ENCODE measurements around the gene AFAP1. TPM values are rescaled to one million over a fixed set of nuclear protein-coding genes. Genes with fewer than 3 reads are reported as not detected.

Gene AFAP1
- total and polyA plus RNA-seq, 2 donors (not counting 3 experiments of a cell fraction or from before 2014, with no cell fraction given) = 32.3 to 103 TPM

DNA sequence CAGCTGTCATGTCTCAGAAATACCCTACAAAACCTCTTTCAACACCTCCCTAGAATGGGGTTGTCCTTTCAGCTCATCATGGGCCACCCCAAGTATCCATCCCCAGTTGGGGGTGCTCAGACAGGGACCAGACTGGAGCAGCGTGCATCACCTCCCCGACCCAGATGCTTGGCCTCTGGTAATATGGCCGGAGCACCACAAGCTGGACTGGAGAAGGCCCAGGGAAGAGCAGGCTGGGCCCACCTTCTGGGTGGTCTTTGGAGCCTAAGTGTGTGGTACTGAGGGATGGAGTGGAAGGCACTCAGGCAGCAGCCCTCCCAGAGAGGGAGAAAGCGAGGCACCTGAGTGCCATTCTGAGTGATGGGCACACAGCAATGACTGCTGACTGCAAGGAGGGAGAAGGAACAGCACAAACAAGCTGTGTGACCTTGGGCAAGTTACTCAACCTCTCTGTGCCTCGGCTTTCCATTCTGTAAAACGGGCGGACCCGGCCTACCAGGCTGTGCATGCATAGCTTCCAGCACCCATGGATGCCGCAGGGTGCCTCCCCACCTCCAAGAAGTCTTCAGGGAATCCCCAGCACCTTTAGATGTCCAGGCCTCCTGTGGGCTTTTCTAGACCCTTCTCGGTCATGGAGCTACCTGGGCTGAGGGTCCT, 228.2 kb downstream of the AFAP1 start:
- no peak overlapping the region for H3K27ac ChIP-seq (ENCODE audit: insufficient read depth, low read depth, low read length)
- H2AFZ ChIP-seq (ENCODE audit: low read depth, low read length) = no peak overlapping the region
- BruUV-seq (replicated peaks) = no TSS peak
- ChIA-PET POLR2A (no interaction called here), CTCF (interaction anchor here (1.0 kb wide), 1 partner anchor 9 kb away, joined by 3 read pairs; no protein-coding TSS in a partner anchor)
- TF ChIP-seq POLR2AphosphoS5 (IDR thresholded peaks at IDR 0.05; ENCODE audit: insufficient read depth, low read depth, low read length) = no peak
- TF ChIP-seq JUN (IDR thresholded peaks at IDR 0.05; ENCODE audit: borderline replicate concordance, insufficient read depth, insufficient read length, low read depth) = no peak
- no peak for TF ChIP-seq FOS (IDR thresholded peaks at IDR 0.05; ENCODE audit: borderline replicate concordance, insufficient read depth, low read length)
- TF ChIP-seq, protein P1, sequence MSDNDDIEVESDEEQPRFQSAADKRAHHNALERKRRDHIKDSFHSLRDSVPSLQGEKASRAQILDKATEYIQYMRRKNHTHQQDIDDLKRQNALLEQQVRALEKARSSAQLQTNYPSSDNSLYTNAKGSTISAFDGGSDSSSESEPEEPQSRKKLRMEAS (IDR thresholded peaks at IDR 0.05; ENCODE audit: insufficient read depth, insufficient read length) = no peak
- no peak for TF ChIP-seq MYC (IDR thresholded peaks at IDR 0.05; ENCODE audit: low read depth, low read length)
- TF ChIP-seq POLR2A (IDR thresholded peaks at IDR 0.05; ENCODE audit: low read depth, low read length) = no peak
- no peak for TF ChIP-seq GATA2 (IDR thresholded peaks at IDR 0.05; ENCODE audit: insufficient read depth, insufficient read length, low read depth, low read length)
- no peak for TF ChIP-seq EZH2 (IDR thresholded peaks at IDR 0.05; ENCODE audit: borderline replicate concordance, low read depth, low read length, severe bottlenecking)
- TF ChIP-seq, protein P2, sequence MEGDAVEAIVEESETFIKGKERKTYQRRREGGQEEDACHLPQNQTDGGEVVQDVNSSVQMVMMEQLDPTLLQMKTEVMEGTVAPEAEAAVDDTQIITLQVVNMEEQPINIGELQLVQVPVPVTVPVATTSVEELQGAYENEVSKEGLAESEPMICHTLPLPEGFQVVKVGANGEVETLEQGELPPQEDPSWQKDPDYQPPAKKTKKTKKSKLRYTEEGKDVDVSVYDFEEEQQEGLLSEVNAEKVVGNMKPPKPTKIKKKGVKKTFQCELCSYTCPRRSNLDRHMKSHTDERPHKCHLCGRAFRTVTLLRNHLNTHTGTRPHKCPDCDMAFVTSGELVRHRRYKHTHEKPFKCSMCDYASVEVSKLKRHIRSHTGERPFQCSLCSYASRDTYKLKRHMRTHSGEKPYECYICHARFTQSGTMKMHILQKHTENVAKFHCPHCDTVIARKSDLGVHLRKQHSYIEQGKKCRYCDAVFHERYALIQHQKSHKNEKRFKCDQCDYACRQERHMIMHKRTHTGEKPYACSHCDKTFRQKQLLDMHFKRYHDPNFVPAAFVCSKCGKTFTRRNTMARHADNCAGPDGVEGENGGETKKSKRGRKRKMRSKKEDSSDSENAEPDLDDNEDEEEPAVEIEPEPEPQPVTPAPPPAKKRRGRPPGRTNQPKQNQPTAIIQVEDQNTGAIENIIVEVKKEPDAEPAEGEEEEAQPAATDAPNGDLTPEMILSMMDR (IDR thresholded peaks at IDR 0.05; ENCODE audit: extremely low read depth in 1 of 2, insufficient read depth in 1 of 2, low read depth in 1 of 2, low read length in 2 of 2) = no peak
- dilution Hi-C loops (cut with MboI; ENCODE audit: extremely low pct_ligation_motif_present, low sequenced_read_pairs) (no loop called here), intact Hi-C loops (cut with micrococcal nuclease) (loop anchor here (10.0 kb wide), 1 partner anchor 187 kb away; no protein-coding TSS in a partner anchor)
- no peaks in the 10 kb centered on the region for H3K79me2 ChIP-seq (ENCODE audit: control insufficient read depth, insufficient read depth, low read length)
- H3K9me3 ChIP-seq (replicated peaks; ENCODE audit: control insufficient read depth, insufficient read depth, low read length) = no peaks in the 10 kb centered on the region
- no peaks in the 10 kb centered on the region for H3K36me3 ChIP-seq (ENCODE audit: control insufficient read depth in 2 of 2, extremely low read depth in 1 of 2, insufficient read depth in 2 of 2, low read length in 2 of 2)
- H3K4me1 ChIP-seq (ENCODE audit: control insufficient read depth, extremely low read depth, insufficient read depth, low read length) = no peaks in the 10 kb centered on the region
- H3K4me3 ChIP-seq (replicated peaks in 1 of 3; ENCODE audit: insufficient read depth in 1 of 3, low read depth in 1 of 3, low read length in 3 of 3) = no peak overlapping the region
- DNase-seq (ENCODE audit: low read depth, low spot score) (no peak), FAIRE-seq (no peak)
- no peak overlapping the region for H3K9ac ChIP-seq (replicated peaks; ENCODE audit: extremely low read depth, insufficient read depth, low read length)
- no peaks in the 10 kb centered on the region for H4K20me1 ChIP-seq (replicated peaks; ENCODE audit: control insufficient read depth, extremely low read depth, insufficient read depth, low read length)
- H3K4me2 ChIP-seq (ENCODE audit: insufficient read depth, low read length) = no peak overlapping the region
- H3K9me1 ChIP-seq (replicated peaks; ENCODE audit: control insufficient read depth, extremely low read depth, insufficient read depth, low read length) = no peaks in the 10 kb centered on the region
- no peaks in the 10 kb centered on the region for H3K27me3 ChIP-seq (ENCODE audit: control insufficient read depth in 2 of 2, insufficient read depth in 2 of 2, low read length in 2 of 2)
